Stimulated activated CD8-positive, alpha-beta memory T cell treated with anti-CD3 and anti-CD28 coated beads, Interleukin-4, amount 100 ng/mL, for 48 hours (primary cell): ENCODE results near the gene MS4A3.
"Not testable (repeated sequence)": the region's sequence is repeated elsewhere in the genome, so short reads cannot be mapped to it uniquely, and the experiment has no call there.

ENCODE experiments used
- DNase-seq: peaks from one replicate; pipeline ENCODE4 v3.0.0-alpha.2; 2020

The MS4A3 gene, protein sequence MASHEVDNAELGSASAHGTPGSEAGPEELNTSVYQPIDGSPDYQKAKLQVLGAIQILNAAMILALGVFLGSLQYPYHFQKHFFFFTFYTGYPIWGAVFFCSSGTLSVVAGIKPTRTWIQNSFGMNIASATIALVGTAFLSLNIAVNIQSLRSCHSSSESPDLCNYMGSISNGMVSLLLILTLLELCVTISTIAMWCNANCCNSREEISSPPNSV

GRCh38 chr11:60056349-60056969, at the start of gene MS4A3:
MS4A3 (plus strand) TSS chr11:60056665; CDS start chr11:60061161, 4,496 bp downstream.
- no peak for DNase-seq

- no peak for DNase-seq
Observed at GRCh38 chr11:60016881-60017280, 39.6 kb upstream of the MS4A3 start, which contains the start of gene OOSP4B. OOSP4B (plus strand) TSS chr11:60017181.

DNA sequence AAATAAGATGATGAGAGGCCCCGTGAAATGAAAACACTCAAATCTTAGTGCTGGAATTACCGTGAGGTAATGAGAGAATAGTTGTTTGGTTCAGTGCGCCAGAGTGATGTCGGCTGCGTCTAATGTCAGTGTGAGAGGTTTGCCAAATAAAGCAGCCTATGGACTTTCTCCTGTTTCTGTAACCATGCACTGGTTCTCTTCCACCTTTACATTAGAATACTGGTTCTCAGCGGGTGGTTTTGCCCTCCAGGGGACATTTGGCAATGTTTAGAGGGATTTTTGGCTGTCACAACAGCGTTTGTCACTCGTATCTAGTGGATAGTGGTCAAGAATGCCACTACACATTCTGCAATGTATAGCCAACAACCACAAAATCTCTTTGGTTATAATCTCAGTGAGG, 38.4 kb upstream of the MS4A3 start:
- no peak for DNase-seq

DNA sequence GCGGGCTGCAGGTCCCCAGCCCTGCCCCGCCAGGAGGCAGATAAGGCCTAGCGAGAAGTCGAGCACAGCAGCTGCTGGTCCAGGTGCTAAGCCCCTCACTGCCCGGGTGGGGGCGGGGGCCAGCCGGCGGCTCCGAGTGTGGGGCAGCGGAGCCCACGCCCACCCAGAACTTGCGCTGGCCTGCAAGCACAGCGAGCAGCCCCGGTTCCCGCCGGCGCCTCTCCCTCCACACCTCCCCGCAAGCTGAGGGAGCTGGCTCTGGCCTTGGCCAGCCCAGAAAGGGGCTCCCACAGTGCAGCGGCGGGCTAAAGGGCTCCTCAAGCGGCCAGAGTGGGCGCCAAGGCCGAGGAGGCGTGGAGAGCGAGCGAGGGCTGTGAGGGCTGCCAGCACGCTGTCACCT, 36.1 kb upstream of the MS4A3 start:
- DNase-seq: not testable (repeated sequence)

DNA sequence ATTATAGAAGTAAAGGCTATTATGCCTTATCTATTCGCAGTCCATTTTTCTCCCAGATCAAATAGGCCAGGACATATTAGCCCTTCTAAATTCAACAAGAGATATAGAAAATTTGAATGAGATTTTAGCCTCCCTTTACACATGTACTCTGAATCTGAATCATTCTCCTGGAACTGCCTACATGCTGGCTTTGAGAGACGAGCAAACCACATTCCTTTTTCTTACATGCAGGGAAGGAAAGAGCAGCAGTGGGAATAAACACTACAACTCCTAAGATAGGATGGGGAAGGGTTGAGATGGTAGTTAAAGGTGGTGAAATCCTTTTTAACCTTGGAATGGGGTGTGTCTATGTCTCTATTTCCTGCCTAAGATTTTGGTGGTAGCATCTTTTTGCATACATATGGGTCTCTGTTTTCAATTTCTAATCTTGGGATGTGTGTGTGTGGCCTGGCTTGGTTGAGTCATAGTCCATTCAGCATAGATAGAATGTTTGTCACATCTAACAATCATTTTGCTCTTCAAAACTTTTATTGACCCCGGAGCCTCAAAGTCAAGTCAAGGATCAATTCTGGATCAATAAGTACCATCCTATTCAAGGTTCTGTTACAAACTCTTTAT, 27.3 kb upstream of the MS4A3 start:
- no peak for DNase-seq

GRCh38 chr11:60040109-60040508, 16.4 kb upstream of the MS4A3 start, which contains the start of gene OOSP2:
OOSP2 (plus strand) TSS chr11:60040409; CDS start chr11:60040460, 51 bp downstream.
- no peak for DNase-seq

DNA sequence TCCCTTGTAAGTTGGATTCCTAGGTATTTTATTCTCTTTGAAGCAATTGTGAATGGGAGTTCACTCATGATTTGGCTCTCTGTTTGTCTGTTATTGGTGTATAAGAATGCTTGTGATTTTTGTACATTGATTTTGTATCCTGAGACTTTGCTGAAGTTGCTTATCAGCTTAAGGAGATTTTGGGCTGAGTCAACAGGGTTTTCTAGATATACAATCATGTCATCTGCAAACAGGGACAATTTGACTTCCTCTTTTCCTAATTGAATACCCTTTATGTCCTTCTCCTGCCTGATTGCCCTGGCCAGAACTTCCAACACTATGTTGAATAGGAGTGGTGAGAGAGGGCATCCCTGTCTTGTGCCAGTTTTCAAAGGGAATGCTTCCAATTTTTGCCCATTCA, 6.0 kb upstream of the MS4A3 start:
- DNase-seq: not testable (repeated sequence)

DNA sequence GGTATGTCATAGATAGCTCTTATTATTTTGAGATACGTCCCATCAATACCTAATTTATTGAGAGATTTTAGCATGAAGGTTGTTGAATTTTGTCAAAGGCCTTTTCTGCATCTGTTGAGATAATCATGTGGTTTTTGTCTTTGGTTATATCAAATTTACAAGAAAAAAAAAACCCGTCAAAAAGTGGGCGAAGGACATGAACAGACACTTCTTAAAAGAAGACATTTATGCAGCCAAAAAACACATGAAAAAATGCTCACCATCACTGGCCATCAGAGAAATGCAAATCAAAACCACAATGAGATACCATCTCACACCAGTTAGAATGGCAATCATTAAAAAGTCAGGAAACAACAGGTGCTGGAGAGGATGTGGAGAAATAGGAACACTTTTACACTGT, 5.6 kb upstream of the MS4A3 start:
- not testable (repeated sequence) for DNase-seq

- no peak for DNase-seq
Observed at GRCh38 chr11:60059052-60059451, 2.6 kb downstream of the MS4A3 start.

- DNase-seq: no peak
Observed at GRCh38 chr11:60059521-60060240, 3.2 kb downstream of the MS4A3 start.

DNA sequence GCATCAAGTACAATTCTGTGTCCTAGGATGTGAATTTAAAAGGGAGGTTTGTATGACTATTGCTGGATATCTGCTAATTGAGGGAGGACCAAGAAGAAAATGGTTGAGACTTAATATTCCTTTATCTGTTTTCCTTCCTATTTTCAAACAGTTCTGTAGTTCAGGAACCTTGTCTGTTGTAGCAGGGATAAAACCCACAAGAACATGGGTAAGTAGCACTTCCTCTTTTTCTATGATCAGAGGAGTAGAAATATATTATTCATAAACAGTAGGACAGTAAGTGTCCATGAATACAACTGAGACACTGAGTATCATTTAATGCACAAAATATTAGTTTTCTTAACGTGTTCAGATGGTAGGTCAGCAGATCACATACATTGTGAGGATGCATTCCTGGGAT, 7.6 kb downstream of the MS4A3 start:
- no peak for DNase-seq

DNA sequence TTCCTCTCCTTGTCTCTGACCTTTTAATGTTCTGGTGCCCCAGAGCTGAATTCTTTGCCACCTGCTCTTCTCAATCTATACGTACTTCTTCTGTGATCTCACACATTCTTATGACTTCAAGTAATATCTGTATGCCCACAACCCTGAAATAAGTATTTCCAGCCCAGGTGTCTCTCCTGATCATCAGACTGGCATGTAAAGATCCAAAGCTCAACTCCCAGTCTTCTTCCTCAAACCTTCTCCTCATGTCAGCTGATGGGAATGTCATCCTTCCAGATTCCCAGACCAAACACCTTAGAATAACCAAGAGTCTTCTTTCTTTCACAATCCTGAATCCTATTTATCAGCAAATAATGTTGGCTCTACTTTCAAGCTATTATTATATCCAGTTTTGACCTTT, 9.3 kb downstream of the MS4A3 start:
- DNase-seq: no peak

DNA sequence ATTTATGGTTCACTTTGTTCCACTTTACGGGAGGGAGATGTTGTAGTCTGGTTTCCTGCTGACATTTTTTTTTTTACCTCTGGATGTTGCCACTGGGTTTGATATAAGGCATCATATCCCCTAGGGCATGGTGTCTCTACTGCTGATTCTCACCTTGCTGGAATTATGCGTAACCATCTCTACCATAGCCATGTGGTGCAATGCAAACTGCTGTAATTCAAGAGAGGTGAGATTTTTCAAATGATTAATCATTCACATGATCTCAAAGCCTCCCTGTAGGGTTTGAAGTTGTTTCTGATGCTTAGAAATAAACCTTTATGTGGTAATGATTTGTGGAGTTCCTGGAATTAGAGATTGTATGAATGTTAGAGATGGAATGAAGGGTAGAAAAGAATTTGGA, 13.0 kb downstream of the MS4A3 start:
- DNase-seq: no peak

DNA sequence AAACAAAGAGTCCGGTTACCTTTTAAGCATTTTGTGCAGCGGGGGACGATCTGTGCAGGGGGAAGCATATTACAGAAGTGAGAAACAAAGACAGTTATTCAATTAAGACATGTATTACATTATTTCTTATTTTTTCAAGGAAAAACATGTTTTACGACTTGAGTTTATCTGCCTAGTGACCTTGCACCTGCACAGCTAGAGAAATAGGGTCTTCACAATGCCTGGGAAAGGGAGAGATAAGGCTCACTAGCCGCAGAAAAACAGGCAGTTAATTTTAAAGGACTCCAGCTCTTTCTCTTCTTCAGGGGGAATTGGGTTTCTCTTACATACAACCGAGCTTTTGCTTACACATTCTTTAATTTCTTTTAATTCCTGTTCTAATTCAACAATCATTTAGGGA, 15.2 kb downstream of the MS4A3 start:
- DNase-seq: not testable (repeated sequence)

DNA sequence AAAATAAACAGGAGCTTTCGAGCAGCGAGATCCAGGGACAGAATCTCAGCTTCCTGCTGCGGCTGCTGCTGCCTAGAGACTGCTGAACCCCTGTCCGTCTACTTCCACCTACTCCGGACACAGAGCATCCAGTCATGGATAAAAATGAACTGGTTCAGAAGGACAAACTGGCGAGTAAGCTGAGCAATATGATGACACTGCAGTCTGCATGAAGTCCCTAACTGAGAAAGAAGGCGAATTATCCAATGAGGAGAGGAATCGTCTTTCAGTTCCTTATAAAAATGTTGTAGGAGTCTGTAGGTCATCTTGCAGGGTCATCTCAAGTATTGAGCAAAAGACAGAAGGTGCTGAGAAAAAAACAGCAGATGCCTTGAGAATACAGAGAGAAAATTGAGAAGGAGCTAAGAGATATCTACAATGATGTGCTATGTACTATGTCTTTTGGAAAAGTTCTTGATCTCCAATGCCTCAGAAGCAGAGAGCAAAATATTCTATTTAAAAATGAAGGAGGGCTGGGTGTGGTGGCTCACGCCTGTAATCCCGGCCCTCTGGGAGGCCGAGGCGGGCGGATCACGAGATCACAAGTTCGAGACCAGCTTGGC, 20.9 kb downstream of the MS4A3 start:
- no peak for DNase-seq

GRCh38 chr11:60077981-60078380, 21.5 kb downstream of the MS4A3 start:
- DNase-seq: no peak

DNA sequence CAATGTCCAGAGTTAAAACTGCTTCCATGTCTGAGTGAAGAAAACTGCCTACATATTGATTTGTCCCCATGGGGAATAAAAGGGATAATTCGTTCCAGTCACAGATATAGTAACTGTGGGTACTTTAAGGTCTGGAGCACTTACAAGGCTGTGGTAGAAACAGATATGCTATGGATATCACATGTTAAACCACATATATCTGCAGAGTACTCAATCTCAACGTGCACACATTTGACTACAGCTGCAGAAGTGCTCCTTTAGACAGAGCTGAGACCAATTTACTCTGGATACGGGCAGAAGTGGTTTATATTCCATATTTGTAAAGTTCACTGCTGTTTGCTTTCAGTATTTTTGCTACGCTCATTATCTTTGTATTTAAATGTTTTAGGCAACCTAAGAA, 22.3 kb downstream of the MS4A3 start:
- no peak for DNase-seq

- DNase-seq: no peak
Observed at GRCh38 chr11:60080535-60080934, 24.1 kb downstream of the MS4A3 start.

- DNase-seq: no peak
Observed at GRCh38 chr11:60084631-60085273, 28.3 kb downstream of the MS4A3 start.

DNA sequence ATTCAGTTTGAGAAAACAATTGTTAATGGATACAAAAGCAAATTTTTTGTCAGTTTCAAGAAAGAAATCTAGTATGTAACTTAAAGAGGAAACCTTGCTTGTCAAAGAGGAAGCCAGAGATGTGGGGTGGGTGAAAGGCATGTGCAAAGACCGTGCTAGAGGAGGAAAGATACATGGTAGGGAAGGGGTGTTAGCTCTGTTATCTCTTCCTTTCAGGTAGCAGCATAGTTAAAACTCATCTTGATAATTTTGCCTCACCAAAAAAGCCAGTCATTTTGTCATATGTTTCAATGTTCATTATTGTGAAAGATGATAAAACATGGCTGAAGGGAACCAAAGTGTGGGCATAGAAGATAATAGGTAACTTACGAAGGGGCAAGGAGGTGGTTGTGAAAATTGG, 29.4 kb downstream of the MS4A3 start:
- DNase-seq: no peak

GRCh38 chr11:60087239-60087638, 30.8 kb downstream of the MS4A3 start:
- DNase-seq: no peak

GRCh38 chr11:60088364-60088763, 31.9 kb downstream of the MS4A3 start, which contains the start of gene MS4A2:
MS4A2 (plus strand) TSS chr11:60088664; CDS start chr11:60088766, 102 bp downstream.
- no peak for DNase-seq
